HG03457 (cell line): ENCODE measurements around the gene SEC61B.

Experiments
- ATAC-seq: cut with Tn5 transposase; IDR thresholded peaks from one replicate; pipeline ENCODE4 v1.9.1; 2021; ENCODE audit warnings: moderate number of reproducible peaks; ENCODE audit not compliant: unreplicated experiment

Gene SEC61B

GRCh38 chr9:99266255-99267023, 44.4 kb downstream of the SEC61B start:
- ATAC-seq = peak; percentile 63

GRCh38 chr9:99269416-99269815, 47.3 kb downstream of the SEC61B start:
- no peak for ATAC-seq

GRCh38 chr9:99270491-99270890, 48.4 kb downstream of the SEC61B start:
- no peak for ATAC-seq

GRCh38 chr9:99272836-99273235, 50.8 kb downstream of the SEC61B start:
- no peak for ATAC-seq

- ATAC-seq = no peak
These were observed 51.9 kb downstream of the SEC61B start for GRCh38 chr9:99274016-99274415.

- no peak for ATAC-seq
These were observed 52.4 kb downstream of the SEC61B start for GRCh38 chr9:99274495-99274894.
